ENCODE measurements around the gene ADH1C. TPM values are rescaled to one million over a fixed set of nuclear protein-coding genes. Genes with fewer than 3 reads are reported as not detected.

Gene ADH1C
- not detected in 2 replicates for total RNA-seq

DNA sequence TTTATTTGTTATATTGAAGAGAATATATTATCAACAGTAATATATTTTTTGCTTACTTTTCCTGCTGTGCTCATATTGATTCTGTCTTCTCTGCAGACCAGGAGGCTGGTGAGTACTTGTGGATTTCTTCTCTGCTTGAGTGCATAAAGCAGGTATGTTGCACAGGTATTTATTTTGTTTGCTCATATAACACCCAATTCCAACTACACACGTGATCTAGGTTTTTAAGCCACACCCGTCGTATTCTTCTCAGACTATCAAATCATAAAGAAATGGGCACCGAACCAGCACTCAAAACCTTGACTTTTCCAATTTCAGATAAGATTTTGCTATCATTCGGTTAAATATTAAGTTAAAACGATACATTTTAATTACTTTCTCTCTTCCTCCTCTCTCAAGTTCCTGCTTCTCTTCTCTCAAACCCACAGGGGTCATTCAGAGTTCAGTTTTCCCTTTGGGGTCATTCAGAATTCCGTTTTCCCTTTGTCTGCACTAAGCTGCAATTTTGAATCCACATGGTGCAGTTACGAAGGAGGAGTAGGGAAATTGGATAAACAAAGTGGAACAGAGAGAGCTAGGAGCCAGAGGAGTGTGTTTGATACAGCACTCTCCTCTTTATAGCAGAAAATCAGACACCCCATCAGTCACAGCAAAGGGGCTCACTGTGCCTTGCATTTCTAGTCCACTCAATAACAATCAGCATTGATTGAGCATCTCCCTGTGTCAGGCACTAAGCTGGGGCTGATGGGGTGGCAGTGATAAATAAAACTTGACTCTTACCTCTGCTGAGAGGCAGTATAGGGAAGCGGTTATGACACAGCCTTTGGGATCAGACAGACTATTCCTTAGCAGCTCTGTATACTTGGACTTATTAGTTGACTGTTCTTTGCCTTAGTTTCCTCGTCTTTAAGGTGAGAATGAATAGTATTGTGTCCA lies at the start of gene ADH1C:
TSS of gene ADH1C (minus strand) at position 145 of the 936 bp plus-strand sequence. CDS start at position 74, 71 bp downstream.

DNA sequence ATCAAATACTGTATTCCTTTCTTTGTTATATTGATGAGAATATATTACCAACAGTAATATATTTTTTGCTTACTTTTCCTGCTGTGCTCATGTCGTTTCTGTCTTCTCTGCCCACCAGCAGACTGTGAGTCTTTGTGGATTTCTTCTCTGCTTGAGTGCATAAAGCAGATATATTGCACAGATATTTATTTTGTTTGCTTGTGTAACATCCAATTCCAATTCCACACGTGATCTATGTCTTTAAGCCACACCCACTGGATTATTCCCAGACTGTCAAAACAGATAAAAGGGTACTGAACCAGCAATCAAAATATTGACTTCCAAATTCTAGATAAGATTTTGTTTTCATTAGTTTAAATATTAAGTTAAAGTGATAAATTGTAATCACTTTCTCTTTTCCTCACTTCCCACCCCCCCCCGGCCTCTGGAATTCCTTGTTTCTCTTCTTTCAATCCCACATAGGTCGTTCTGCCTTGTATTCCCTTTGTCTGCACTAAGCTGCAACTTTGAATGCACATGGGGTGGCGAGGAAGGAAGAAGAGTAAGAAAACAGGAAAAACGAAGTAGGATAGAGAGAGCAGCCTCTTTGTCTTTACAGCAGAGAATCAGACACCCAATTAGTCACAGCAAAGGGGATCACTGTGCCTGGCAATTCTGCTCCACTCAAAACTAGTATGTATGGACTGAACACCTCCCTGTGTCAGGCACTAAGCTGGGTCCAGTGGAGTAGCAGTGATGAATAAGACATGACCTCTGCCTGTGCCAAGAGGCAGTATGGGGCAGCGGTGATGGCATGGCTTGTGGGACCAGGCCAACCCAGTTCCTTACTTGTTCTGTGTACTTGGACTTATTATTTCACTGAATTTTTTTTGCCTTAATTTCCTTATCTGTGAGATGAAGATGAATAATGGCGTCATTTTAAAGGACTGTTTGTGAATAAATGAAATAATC lies 31.0 kb downstream of the ADH1C start, which contains the start of gene ADH1B:
TSS of gene ADH1B (minus strand) at position 161 of the 951 bp plus-strand sequence. CDS start at position 91, 70 bp downstream.

DNA sequence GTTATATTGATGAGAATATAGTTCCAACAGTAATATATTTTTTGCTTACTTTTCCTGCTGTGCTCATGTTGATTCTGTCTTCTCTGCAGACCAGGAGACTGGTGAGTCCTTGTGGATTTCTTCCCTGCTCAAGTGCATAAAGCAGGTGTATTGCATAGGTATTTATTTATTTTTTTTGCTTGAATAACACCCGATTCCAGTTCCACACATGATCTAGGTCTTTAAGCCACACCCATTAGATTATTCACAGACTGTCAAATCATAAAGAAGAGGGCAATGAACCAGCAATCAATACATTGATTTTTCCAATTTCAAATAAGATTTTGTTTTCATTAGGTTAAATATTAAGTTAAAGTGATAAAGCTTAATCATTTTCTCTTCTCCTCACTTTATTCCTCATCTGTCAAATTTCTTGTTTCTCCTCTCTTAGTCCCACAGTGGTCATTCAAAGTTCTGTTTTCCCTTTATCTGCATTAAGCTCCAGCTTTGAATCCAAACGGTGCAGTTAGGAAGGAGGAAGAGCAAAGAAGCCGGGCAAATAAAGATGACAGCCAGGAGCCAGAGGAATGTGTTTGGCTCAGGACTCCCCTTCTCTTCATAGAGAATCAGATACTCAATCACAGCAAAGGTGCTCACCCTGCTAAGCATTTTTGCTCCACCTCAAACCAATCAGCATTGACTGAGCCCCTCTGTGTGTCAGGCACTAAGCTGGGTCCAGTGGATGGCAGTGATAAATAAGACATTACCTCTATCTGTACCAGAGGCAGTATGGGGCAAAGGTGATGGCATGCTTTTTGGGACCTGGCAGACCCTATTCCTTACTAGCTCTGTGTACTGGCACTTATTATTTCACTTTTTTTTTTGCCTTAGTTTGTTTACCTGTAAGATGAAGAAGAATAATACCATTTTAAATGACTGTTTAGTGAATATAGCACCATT lies 61.4 kb downstream of the ADH1C start, which contains the start of gene ADH1A:
TSS of gene ADH1A (minus strand) at position 138 of the 939 bp plus-strand sequence. CDS start at position 67, 71 bp downstream.

Other genes starting within 250 kb of the ADH1C start
- 0.07 TPM in 1 of 2 replicates, not detected in the other for gene ADH4, start 208.4 kb downstream of the ADH1C start, total RNA-seq
- not detected in 2 replicates for gene ADH6, start 133.5 kb downstream of the ADH1C start, total RNA-seq
- gene ADH1A, start 61.8 kb downstream of the ADH1C start, total RNA-seq: not detected in 2 replicates
- not detected in 2 replicates for gene ADH1B, start 31.3 kb downstream of the ADH1C start, total RNA-seq
- gene ADH7, start 82.6 kb upstream of the ADH1C start, total RNA-seq: 13.6 and 14.7 TPM in 2 replicates
- gene C4orf17, start 158.3 kb upstream of the ADH1C start, total RNA-seq: not detected in 2 replicates
- gene TRMT10A, start 211.3 kb upstream of the ADH1C start, total RNA-seq: 7.9 and 10.2 TPM in 2 replicates
- gene MTTP, start 222.1 kb upstream of the ADH1C start, total RNA-seq: 0.28 TPM in 2 replicates